NK-92 (cell line): ENCODE results near the gene NSL1.
"Not testable (repeated sequence)": the region's sequence is repeated elsewhere in the genome, so short reads cannot be mapped to it uniquely, and the experiment has no call there.

ENCODE experiments used
- DNase-seq: peaks from one replicate; lab custom pipeline; 2025; ENCODE audit not compliant: unreplicated experiment; lab: John Stamatoyannopoulos, UW

Gene NSL1

GRCh38 chr1:212752252-212752933, 39.2 kb downstream of the NSL1 start:
- DNase-seq, result no peak

DNA sequence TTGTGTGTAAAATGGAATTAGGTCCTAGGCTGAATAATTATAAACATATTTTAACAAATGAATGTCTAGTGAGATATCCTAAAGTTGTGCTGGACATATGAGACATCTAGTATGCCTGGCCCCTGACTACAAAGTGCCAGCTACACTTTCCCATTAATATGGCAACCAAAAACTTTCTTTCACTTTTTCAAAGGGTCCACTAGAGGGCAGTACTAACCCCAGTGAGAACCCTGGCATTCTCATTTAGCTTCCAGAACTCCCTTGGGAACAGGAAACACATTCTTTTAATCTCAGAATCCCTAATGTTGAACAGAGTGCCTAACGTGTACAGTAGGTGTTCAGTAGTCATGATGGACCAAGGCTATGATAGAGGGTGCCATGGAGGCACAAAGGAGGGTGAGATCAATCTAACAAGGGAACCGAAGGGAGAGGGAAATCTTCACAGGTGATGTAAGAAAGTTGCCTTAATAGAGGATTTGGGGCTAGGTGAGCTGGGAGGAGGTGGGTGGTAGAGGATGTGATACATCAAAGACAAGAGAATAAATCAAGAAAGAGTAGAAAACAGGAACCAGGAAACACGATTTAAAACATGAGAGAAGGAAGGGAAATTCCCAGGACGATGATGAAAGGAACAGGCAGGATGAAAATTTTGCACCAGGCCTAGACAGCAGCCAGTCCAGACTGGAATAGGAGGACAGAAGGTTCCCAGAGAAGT, 41.6 kb downstream of the NSL1 start:
- no peak for DNase-seq

GRCh38 chr1:212746546-212746945, 45.0 kb downstream of the NSL1 start:
- no peak for DNase-seq

GRCh38 chr1:212745303-212745702, 46.3 kb downstream of the NSL1 start:
- DNase-seq, result no peak

- no peak for DNase-seq
Observed at GRCh38 chr1:212743901-212744475, 47.6 kb downstream of the NSL1 start.

DNA sequence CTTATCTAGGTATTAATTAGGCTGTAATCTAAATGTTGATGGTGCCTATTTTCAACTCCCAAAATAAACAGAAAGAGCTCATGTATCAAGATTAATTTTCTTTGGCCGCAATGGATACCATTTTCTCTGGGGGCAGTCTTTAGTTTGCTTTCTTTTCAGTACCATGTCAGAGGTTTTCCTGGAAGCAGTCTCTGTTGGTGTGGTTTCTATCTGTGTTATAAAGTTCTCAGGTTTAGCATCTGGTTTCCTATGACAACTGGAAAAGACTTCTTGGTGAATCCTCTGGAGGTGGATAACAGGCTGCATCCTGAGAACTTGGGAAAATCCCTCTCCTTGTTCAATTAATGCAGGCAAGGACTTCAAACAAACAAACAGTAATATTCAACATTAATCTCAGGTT, 53.2 kb downstream of the NSL1 start:
- no peak for DNase-seq

- no peak for DNase-seq
Observed at GRCh38 chr1:212737559-212737958, 54.0 kb downstream of the NSL1 start.

- DNase-seq, result no peak
Observed at GRCh38 chr1:212733109-212733508, 58.5 kb downstream of the NSL1 start.

DNA sequence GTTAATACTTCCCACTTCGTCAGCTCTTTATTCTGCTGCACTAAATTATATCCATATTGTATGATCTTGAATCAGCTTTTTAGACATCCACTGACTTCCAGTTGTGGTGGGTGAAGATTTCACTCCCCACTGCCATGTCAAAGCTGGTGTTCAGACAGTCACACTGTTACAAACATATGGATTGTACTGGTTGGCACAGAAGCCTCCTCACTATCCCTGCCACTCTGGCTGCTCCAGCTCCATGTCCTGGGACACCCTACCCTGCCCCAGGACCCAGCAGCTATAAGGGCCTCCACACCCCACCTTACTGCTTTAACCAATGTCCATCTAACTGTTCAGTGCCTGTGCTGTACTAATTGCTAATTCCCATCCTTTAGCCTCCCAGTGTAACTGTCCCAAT, 59.9 kb downstream of the NSL1 start:
- DNase-seq, result no peak

DNA sequence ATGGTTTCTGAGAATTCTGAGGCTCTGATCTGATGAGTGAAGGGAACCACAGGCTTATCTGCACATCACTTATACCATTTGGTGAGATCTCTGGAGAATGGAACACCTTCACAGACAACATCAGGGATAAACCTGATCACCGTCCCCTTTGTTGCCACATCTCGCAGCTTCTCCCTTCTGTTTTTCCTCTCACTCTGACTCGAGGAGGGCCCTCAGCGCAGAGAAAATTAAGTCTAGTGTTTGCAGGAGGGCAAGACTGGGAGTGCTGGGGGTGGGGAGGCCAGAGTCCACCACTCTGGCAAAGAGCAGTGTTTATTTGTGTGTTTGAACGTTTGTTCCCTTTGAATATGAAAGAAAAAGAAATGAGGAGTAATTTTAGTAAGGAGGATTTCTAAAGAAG, 63.0 kb downstream of the NSL1 start:
- no peak for DNase-seq

GRCh38 chr1:212727386-212728181, 64.0 kb downstream of the NSL1 start:
- DNase-seq, result no peak

DNA sequence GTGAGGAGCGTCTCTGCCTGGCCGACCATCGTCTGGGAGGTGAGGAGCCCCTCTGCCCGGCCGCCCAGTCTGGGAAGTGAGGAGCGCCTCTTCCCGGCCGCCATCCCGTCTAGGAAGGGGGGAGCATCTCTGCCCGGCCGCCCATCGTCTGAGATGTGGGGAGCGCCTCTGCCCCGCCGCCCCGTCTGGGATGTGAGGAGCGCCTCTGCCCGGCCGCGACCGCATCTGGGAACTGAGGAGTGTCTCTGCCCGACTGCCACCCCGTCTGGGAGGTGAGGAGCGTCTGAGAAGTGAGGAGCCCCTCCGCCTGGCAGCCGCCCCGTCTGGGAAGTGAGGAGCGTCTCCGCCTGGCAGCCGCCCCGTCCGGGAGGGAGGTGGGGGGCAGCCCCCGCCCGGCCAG, 66.9 kb downstream of the NSL1 start:
- DNase-seq, result not testable (repeated sequence)

GRCh38 chr1:212722270-212722957, 69.2 kb downstream of the NSL1 start:
- DNase-seq, result no peak

GRCh38 chr1:212721388-212722247, 70.0 kb downstream of the NSL1 start:
- no peak for DNase-seq

DNA sequence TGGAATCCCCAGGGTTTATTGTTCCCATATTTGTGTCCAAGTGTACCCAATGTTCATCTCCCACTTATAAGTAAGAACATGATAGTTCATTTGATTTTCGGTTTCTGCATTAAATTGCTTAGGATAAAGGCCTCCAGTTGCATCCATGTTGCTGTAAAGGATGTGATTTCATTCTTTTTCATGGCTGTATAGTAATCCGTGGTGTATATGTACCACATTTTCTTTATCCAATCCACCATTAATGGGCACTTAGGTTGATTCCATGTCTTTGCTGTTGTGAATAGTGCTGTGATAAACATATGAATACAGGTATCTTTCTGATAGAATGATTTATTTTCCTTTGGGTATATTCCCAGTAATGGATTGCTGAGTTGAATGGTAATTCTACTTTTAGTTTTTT, 71.9 kb downstream of the NSL1 start:
- DNase-seq, result no peak

- DNase-seq, result no peak
Observed at GRCh38 chr1:212718499-212718898, 73.1 kb downstream of the NSL1 start.

GRCh38 chr1:212716161-212716560, 75.4 kb downstream of the NSL1 start:
- no peak for DNase-seq

DNA sequence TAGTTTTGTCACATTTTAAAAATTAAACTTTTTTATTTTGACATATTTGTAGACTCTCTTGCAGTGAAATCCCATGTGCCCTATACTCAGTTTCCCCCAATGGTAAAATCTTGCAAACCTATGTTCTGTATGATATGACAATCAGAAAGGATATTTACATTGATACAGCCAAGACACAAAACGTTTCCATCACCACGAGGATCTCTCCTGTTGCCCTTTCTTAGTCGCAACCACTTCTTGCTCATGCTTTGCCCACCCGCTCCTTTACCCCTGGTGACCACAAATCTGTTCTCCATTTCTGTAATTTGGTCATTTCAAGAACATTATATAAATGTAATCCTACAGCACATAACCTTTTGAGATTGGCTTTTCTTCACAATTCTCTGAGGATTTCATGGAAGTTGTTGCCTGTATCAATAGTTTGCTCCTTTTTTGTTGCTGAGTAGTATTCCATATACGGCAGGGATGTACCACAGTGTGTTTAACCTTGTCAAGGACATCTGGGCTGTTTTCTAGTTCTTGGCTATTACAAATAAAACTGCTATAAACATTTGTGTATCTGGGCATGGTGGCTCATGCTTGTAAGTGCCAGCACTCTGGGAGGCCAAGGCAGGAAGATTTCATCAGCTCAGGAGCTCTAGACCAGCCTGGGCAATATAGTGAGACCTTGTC, 78.0 kb downstream of the NSL1 start:
- no peak for DNase-seq

DNA sequence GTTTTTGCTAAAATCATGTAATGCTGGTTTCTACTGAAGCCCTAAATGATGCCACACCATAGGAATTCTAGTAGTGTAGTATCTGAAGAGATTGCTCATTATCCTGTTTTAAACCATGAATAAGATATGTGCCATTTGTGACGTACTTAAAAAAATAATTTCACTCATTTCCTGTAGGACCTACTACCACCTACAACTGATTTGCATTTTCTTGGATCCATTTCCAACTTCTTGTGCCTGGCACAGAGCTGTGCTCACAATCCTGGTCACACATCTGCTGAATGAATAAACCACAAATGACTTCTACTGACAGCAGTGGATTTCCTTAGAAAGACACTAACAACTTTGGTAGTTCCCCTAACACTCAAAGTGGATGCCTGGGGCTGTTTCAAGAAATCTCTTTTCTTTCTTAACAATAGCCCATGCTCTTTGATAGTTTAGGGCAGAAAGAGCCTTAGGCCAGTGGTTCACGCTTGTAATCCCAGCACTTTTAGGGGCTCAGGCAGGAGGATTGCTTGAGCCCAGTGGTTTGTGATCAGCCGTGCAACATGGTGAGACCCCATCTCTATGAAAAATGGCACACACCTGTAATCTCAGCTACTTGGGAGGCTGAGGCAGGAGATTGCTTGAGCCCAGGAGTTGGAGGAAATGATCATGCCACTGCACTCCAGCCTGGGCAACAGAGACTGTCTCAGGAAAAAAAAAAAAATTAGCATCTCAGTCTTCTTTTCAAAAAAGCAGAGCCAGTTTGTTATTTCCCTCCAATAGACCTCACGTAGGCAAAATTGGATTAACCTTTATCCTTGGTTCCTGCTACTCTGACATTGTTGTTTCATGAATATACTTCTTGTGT, 78.9 kb downstream of the NSL1 start:
- DNase-seq, result no peak
